Lower lobe of right lung (tissue), 2 donors: ENCODE measurements around the gene C20orf144. TPM values are rescaled to one million over a fixed set of nuclear protein-coding genes. Genes with fewer than 3 reads are reported as not detected.

Experiments used
- ATAC-seq, 2 donors: fragments of 200-7000 bp; cut with Tn5 transposase; one replicate each; pipeline ENCODE4 v1.9.1; 2020 to 2022; ENCODE audit warnings: mild to moderate bottlenecking in 2 of 2, moderate library complexity in 2 of 2
- DNase-seq: peaks from one replicate; pipeline ENCODE4 v3.0.0-alpha.2; 2020
- H3K27ac ChIP-seq: fragments of 200-600 bp; one replicate; pipeline ENCODE4 v1.8.0; 2022
- H3K27me3 ChIP-seq: fragments of 200-600 bp; one replicate; pipeline ENCODE4 v1.8.0; 2022; ENCODE audit warnings: low read depth
- H3K36me3 ChIP-seq: fragments of 200-600 bp; one replicate; pipeline ENCODE4 v1.8.0; 2022; ENCODE audit warnings: mild to moderate bottlenecking
- H3K4me1 ChIP-seq: fragments of 200-600 bp; one replicate; pipeline ENCODE4 v1.8.0; 2022
- H3K4me3 ChIP-seq: fragments of 200-600 bp; one replicate; pipeline ENCODE4 v1.8.0; 2022; ENCODE audit warnings: mild to moderate bottlenecking
- H3K9me3 ChIP-seq: fragments of 200-600 bp; one replicate; pipeline ENCODE4 v1.8.0; 2022
- CTCF ChIP-seq: fragments of 200-600 bp; IDR thresholded peaks from one replicate; pipeline ENCODE4 v1.8.0; 2022; ENCODE audit warnings: antibody characterized with exemption, mild to moderate bottlenecking
- intact Hi-C: fragments of 100-400 bp; cut with DNase I; formaldehyde crosslinking; loops from one replicate; pipeline ENCODE4 v1.11.0; 2022
- total RNA-seq: library from RNA; stranded (reverse); fragmentation: NEBNext Ultra II Directional; extraction: Animal tissue kit (Norgen Biotek cat#: 25700); gene quantifications from one replicate; pipeline ENCODE4 v1.2.1, GENCODE V29; 2021
- donor health status: DM: no; HTN: yes; CAD: no; lungs with severe emphysema.

C20orf144 gene
- total RNA-seq, 1 donor from 2014 or later = not detected

- no peak for TF ChIP-seq CTCF
- peaks cover 13% of the 10 kb centered on the region for H3K4me1 ChIP-seq
- no peak for ATAC-seq
- H3K27me3 ChIP-seq = no peaks in the 10 kb centered on the region
- no peak overlapping the region for H3K27ac ChIP-seq
- peaks cover 24% of the 10 kb centered on the region for H3K36me3 ChIP-seq
- intact Hi-C loops = no loop called here
- no peaks in the 10 kb centered on the region for H3K9me3 ChIP-seq
- no peak overlapping the region for H3K4me3 ChIP-seq
- DNase-seq = no peak
Measured at GRCh38 chr20:33658510-33658909, 3.6 kb upstream of the C20orf144 start.

GRCh38 chr20:33658929-33659328 lies 3.2 kb upstream of the C20orf144 start:
- ATAC-seq (no peak), DNase-seq (peak; percentile 14)
- peaks cover 24% of the 10 kb centered on the region for H3K36me3 ChIP-seq
- H3K4me3 ChIP-seq = no peak overlapping the region
- no peaks in the 10 kb centered on the region for H3K27me3 ChIP-seq
- TF ChIP-seq CTCF = no peak
- intact Hi-C loops = no loop called here
- H3K9me3 ChIP-seq = no peaks in the 10 kb centered on the region
- H3K4me1 ChIP-seq = peaks cover 10% of the 10 kb centered on the region
- no peak overlapping the region for H3K27ac ChIP-seq

- peak; percentile 37 for DNase-seq
- no peak for TF ChIP-seq CTCF
- ATAC-seq = no peak
- H3K9me3 ChIP-seq = no peaks in the 10 kb centered on the region
- peaks cover 24% of the 10 kb centered on the region for H3K36me3 ChIP-seq
- intact Hi-C loops = no loop called here
- H3K27me3 ChIP-seq = no peaks in the 10 kb centered on the region
- H3K4me1 ChIP-seq = peaks cover 16% of the 10 kb centered on the region
- H3K4me3 ChIP-seq = no peak overlapping the region
- H3K27ac ChIP-seq = no peak overlapping the region
Measured at GRCh38 chr20:33659341-33660034, 2.6 kb upstream of the C20orf144 start.

- Histone ChIP-seq H3K4me3 (no peak overlapping the region), H3K4me1 (peaks cover 19% of the 10 kb centered on the region), H3K27ac (no peak overlapping the region), H3K27me3 (no peaks in the 10 kb centered on the region), H3K9me3 (no peaks in the 10 kb centered on the region), H3K36me3 (peaks cover 24% of the 10 kb centered on the region)
- TF ChIP-seq CTCF = no peak
- peak; percentile 42 for DNase-seq
- intact Hi-C loops = no loop called here
- no peak for ATAC-seq
Measured at GRCh38 chr20:33660035-33660684, 2.0 kb upstream of the C20orf144 start.

- Histone ChIP-seq H3K27me3 (no peaks in the 10 kb centered on the region), H3K27ac (no peak overlapping the region)
Measured at GRCh38 chr20:33660685-33661058, 1.5 kb upstream of the C20orf144 start.

More at GRCh38 chr20:33660685-33661058, 1.5 kb upstream of the C20orf144 start:
- H3K4me3 ChIP-seq = no peak overlapping the region
- intact Hi-C loops = no loop called here
- no peaks in the 10 kb centered on the region for H3K9me3 ChIP-seq
- no peak for TF ChIP-seq CTCF
- H3K4me1 ChIP-seq = peaks cover 24% of the 10 kb centered on the region
- peaks cover 24% of the 10 kb centered on the region for H3K36me3 ChIP-seq
- DNase-seq (peak; percentile 25), ATAC-seq (no peak)
